Fibroblast of skin of left quadriceps (primary cell): Measurements from ENCODE around the gene POMP.
A peak's percentile ranks its signal among the peaks of the same experiment; 100 is the strongest.
"Not testable (repeated sequence)": the region's sequence is repeated elsewhere in the genome, so short reads cannot be mapped to it uniquely, and the experiment has no call there.

Experiments used
- DNase-seq, 2 experiments: peaks; one replicate each; pipeline ENCODE4 v3.0.0-alpha.2; 2013; ENCODE audit warnings: low read depth in 2 of 2

Gene POMP

DNA sequence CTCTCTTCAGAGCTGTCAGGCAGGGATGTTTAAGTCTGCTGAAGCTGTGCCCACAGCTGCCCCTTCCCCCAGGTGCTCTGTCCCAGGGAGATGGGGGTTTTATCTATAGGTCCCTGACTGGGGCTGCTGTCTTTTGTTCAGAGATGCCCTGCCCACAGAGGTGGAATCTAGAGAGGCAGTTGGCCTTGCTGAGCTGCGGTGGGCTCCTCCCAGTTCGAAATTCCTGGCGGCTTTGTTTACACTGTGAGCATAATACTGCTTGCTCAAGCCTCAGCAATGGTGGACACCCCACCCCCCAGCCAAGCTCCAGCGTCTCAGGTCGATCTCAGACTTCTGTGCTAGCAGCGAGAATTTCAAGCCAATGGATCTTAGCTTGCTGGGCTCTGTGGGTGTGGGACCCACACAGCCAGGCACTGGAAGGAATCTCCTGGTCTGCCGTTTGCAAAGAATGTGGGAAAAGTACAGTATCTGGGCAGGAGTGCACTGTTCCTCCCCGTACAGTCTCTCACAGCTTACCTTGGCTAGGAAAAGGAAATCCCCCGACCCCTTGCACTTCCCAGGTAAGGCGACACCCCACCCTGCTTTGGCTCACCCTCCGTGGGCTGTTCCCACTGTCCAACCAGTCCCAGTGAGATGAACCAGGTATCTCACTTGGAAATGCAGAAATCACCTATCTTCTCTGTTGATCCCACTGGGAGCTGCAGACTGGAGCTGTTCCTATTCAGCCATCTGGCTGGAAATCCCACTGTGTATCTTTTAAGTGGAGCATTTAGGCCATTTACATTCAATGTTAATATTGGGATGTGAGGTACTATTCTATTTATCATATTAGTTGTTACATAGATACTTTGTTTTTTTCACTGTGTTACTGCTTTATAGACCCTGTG, 34.9 kb downstream of the POMP start:
- not testable (repeated sequence) for DNase-seq

DNA sequence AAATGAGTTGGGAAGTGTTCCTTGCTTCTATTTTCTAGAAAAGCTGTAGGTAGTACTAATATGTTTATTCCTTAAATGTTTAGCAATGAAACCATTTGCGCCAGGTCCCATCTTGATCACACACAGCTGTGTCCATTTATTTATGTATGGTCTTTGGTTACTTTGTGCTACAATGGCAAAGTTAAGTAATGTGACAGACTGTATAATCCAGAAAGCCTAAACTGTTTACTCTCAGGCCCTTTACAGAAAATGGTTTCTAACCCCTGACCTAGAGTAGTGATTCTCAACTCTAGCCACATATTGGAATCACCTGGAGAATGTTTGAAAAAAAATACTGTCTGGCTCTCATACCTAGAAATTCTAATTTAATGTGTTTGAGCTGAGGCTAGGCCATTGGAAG, 38.5 kb downstream of the POMP start:
- DNase-seq, result no peak

DNA sequence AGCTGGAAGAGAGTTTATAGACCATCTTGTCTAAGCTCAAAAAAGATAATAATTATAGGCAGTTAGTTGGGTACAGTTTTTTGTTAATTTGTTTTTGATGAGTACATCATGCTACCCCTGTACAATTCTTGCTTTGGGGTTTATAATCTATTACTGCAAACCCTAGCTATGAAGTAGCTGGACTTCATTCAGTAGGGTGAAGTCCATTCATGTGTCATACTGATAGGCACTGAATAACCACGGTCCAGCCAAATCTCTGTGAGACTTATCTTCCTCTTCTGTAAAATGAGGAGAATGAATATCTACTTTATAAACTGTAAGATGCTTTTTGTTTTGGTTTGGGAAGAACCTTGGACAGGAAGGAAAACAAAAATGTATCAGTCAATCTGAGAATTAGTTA, 40.3 kb downstream of the POMP start:
- DNase-seq, result no peak

DNA sequence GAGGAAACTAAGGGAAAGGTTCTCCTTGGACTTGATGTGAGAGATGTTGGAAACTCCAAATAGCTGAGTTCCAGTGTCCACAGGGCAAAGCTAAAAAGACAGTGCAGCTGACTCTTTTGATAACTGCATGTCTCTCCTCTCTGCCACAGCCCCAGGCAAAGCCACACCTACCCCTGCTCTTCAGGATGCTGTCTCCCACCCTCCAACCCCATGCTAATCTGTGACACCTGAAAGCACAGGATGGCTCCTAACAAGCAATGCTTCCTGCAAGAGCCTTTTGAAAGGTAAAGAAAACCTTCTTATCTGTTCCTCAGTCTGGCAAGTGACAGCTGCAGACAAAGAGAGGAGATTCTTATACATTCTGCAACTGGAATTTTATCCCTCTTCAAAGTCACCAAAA, 45.4 kb downstream of the POMP start:
- DNase-seq, result no peak

DNA sequence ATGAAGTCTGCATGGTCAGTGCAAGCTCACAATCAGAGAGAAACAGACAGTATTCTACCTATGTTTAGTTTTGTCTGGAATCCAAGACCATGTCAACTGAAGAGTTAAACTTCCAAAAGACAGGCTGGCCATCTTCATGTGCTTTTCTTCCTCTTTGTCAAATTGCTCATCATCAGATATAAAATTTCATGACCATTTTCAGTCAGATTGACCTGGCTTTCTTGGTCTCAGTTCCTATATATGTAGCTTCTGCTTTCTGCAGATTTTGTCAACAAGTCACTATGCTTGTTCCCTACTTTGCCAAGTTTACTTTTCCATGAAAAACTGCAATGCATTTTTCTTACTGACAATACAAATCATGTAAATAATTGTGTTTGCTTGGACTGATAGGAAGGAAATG, 46.0 kb downstream of the POMP start:
- DNase-seq, result no peak

DNA sequence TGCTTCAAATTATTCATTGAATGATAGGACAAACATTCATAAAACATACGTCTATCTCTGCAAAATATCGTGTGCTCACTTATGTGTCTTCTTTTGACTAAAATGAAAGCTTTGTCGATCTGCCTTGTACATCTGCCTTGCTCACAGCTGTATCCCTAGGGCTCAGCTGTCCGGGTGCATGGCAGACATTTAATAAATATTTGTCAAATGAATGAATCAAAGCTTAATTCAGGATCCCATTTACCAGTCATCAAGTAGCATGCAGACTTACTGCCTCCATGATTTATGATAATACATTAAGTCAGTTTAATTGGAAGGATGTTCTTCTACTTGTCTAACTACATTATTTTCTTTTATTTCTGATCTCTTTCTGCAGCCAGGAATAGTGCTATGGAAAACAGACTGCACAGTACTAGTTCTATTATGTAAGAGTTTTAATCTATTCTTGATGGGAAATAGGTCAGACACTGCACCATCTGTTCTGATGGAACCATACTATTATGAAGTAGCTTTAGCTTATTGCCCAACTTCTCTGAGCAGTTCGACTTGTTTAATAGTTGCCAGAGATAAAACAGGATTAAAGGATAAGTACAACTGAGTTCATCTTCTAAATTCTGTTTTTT, 46.6 kb downstream of the POMP start:
- DNase-seq, result no peak

DNA sequence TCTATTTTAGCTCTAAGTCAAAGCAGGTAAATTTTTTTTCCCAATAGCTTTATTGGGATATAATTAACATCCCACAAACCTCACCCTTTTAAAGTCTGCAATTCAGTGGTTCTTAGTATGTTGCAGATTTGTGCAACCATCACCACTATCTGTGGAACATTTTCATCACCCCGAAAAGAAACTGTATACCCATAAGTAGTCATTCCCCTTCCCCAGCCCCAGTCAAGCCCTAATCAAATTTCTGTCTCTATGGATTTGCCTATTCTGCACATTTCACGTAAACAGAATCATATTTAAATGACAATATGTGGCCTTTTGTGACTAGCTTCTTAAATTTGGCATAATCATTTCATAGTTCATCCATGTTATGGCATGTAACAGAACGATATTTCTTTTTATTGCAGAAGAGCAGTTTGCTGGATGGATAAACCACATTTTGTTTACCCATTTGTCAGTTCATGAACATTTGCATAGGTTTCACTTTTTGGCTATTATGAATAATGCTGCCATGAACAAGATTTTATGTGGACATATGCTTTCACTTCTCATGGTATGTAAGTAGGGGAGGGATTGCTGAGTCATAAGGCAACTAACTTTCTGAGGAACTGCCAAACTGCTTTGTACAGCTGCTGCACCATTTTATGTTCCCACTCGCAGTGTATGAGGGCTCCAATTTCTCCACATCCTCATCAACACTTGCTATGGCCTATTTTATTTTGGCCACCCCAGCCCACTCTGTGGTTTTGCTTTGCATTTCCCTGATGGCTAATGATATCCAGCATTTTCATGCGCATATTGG, 48.9 kb downstream of the POMP start:
- peak; percentile 92 to 93 for DNase-seq

DNA sequence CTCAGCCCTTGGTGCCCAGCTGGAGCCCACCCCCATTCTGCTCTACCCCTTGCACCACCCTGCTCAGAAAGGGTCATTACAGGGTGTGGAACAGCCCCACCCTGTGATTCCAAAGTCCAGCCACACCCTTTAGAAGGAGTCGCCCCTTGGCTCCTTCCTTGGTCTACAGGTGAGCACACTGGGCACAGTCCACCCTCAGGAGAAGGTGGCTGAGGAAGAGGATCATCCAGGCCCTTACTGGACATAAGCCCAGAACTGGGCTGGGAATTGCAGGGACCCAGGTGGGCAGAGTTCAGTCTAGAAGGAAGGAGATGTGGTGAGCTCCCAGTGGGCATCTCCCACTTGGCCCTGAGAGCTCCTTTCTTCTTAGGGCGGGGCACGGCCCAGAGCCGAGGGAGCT, 51.2 kb downstream of the POMP start:
- no peak for DNase-seq

DNA sequence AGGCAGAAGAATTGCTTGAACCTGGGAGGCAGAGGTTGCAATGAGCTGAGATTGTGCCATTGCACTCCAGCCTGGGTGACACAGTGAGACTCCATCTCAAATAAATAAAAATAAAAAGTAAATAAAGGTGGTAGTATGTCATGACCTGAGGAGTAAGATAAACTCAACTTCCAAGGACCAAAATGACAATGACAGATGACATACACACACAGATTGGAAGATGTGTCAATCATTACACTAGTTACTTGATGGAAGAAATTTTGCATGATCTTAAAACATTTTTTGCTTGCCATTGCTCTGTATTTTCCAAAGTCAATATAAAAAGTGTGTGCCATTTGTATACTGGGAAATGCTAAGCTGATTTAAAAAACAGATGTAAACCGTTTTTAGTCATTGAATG, 55.7 kb downstream of the POMP start:
- DNase-seq, result no peak

DNA sequence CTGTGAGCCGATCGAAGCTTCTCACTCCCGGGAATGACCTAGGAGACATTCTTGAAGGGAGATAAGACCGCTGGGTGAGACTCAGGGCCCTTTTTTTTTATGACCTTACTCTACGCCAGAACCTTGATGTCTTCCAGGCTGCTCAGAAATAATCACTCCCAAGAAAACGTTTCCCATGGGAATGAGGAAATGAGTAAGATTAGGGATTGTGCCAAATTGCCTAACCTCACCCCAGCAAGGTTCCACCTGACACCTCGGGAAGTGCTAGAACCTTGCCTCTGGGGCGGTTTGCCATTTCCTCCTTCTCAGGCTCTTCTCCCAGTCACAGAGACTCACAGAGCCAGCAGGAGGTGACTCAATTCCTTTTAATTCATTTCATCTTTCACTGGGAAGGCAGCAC, 57.6 kb downstream of the POMP start:
- DNase-seq, result no peak

DNA sequence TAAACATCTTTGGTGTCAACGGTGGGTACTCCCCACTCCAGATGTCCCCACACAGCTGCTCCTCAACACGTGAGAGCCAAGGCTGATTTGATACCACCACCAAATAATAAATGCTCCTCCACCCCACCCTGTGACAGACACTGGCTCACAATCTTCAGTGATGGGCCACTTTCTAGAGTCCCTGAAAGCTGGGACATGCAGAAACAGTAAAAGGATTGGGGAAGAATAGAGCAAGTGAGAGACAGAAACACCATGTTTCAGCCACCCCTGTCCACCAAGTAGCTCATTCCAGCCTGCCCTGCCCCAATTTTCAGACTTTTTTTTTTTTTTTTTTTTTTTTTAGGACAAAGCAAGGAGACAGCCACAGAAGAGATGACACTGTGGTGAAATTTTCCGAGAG, 58.2 kb downstream of the POMP start:
- no peak for DNase-seq

DNA sequence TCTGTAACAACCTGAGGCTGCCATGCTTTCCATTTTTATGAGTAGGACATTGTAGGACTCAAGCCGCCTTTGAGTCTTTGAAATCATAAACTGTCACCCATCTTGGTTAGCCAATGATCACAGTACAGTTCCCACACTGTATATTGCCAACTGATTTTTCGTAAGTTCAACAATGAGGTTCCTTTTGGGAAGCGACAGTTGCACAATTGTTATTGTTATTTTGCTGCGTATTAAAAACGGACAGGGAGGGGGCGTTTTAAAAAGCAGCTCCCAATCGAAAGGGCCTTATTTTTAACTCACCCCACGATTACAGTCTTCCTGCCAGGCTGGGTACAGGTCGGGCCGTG, 59.2 kb downstream of the POMP start:
- no peak for DNase-seq

DNA sequence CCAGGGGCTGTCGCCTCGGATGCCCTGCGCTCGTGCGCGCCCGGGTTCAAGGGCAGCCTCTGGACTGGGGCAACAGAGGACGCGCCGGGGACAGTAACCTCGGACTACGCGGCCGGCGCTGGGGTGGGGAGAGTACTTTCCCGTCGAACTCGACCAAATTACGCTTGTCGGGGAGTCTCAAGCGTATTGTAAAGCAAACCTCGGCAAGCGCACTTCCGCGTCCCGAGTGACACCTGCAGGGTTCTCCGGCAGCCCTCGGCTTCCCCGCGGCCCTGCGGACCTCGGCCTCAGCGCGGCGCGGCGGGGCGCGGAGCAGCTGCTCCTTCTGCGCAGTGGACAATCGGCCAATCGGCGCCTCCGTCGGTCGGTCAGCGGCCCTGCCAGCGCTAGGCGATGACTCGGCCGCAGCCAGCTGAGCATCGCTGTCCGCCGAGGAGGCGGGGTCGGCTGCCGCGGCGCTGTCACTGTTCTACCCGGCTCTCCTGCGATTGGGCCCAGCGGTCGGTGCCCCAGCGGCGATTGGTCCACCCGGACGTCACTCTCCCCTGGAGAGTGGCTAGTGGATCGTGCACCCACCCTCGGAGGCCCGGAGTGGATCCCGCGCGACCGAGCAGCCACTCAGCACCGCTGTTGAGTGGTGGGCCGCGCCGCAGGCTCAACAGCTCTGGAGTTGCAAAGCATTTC, 59.8 kb downstream of the POMP start, which contains the start of gene SLC46A3:
TSS of gene SLC46A3 (minus strand) at position 428 of the 684 bp plus-strand sequence. CDS start 972 bp downstream, outside the sequence.
- peak; percentile 93 to 94 for DNase-seq

DNA sequence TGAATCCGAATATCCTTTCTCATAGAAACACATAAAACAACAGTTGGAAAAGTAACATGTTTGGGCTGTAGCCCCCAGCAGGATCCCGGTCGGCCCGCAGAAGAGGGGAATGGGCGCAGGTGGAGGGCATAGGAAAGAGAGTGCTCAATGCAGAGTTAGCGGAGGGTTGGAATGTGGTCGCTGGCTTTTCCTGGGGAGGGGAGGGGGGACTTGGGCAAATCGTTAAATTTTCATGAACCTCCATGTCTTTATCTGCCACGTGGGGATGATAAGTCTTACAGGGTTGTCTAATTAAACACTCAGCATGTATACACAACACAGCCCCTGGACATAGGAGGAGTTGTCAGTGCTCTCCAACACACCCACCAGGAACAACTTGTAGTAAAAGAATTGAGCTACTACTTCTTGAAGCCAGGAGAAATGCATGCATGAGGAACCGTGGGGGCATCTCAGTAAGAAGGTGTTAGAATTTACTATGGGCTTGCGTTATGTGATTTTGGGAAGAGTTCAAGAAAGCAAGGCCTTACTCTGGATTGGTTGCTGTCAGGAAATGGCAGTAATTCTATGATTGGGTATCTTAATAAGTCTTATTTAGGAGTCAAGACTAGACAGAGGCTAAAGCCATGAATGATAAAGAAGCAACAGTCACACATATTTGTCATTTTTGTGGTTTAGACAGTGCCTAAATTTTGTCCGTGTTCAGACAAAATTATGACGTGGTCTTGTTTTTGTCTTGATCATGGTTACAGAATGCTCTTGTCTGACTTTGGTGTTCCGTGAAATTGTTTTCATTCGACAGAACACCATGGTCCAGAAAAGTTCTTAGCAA, 60.5 kb downstream of the POMP start:
- peak in 1 of 2 experiments; percentile 52 for DNase-seq

DNA sequence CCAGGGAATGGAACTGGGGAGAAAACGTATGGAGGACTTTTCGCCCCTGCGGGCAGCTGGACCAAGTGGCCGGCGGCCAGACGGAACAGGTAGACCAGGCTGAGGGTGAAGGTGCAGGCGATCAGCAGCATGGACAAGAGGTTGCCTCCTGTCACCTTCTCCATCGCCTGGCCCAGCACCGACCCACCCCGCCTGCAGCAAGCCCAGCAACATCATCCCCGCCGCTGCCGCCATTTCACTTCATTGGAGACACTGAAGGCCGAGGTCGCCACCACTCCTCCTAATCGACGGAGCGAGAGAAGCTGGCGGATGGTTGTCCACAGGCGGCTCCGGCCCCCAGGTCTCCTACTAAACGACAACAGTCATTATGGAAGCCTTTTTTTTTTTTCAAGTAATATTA, 64.9 kb downstream of the POMP start:
- DNase-seq, result no peak

DNA sequence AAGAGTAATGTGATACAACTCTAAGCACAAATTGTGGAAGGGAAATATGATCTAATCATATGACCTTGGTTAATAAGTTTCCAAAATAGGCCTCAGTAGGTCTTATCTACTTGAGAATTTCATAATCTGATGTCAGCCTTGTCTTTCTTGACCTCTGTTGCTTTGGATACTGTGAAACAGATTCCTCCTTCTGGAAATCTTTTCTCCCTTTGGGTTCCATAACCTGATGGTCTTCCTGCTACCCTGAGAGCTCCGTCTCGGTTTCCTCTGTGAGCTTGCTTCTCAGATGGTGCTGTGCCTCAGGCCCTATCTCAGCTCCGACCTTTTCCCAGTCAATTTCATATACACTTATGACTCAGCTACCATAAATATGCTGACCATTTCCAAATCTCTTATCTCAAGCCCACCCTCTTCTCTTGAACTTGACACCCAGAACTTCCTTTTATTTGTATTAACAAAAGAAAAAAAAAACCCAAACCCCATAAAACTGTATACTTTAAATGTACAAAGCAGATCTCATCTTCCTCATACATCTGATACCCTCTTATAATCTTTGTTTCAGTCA, 66.2 kb downstream of the POMP start:
- DNase-seq, result no peak
